A549 (cell line): ENCODE results near the gene SYNM. TPM values are rescaled to one million over a fixed set of nuclear protein-coding genes. Genes with fewer than 3 reads are reported as not detected.

ENCODE experiments used
- ATAC-seq, 2 experiments: fragments of 200-7000 bp in 1 of 2; fragments of >200 bp in 1 of 2; cut with Nextera tagmentation in 1 of 2; cut with Tn5 transposase in 1 of 2; 3 replicates each; pipeline versions ENCODE4 v1.8.0 to v1.9.1; 2018 to 2020; ENCODE audit warnings: mild to moderate bottlenecking in 1 of 2, moderate library complexity in 1 of 2
- CTCF ChIA-PET: fragments of 300-600 bp; sonication (Branson Sonifier 250); formaldehyde crosslinking; extraction: SDS; loops from one replicate; lab custom pipeline; 2021; ENCODE audit warnings: antibody characterized with exemption, inconsistent platforms; lab: Yijun Ruan, JAX
- POLR2A ChIA-PET: fragments of 350-600 bp; formaldehyde crosslinking; extraction: SDS; loops from one replicate; lab custom pipeline; 2021; ENCODE audit warnings: antibody characterized with exemption, inconsistent platforms; lab: Yijun Ruan, JAX
- DNase-seq, 2 experiments: peaks; one replicate each; pipeline versions ENCODE4 v3.0.0 to v3.0.0-alpha.2; 2011 to 2016; ENCODE audit warnings: low read depth in 1 of 2, low spot score in 1 of 2
- FAIRE-seq: peaks from 2 replicates; lab custom pipeline; 2011; peaks lifted over from hg19 to GRCh38; lab: Jason Lieb, UNC
- H3K27ac ChIP-seq, 2 experiments: fragments of >200 bp; sonication (Bioruptor Twin); formaldehyde crosslinking; 3 replicates each; pipeline ENCODE4 v1.5.1; 2016 to 2017
- H3K4me1 ChIP-seq: fragments of >200 bp; sonication (Bioruptor Twin); formaldehyde crosslinking; 3 replicates; pipeline ENCODE4 v1.6.1; 2016
- H3K4me2 ChIP-seq: fragments of >200 bp; sonication (Bioruptor Twin); formaldehyde crosslinking; 3 replicates; pipeline ENCODE4 v1.6.1; 2016
- H3K4me3 ChIP-seq: fragments of >200 bp; sonication (Bioruptor Twin); formaldehyde crosslinking; 3 replicates; pipeline ENCODE4 v1.5.1; 2016
- H3K9me3 ChIP-seq: fragments of >200 bp; sonication (Bioruptor Twin); formaldehyde crosslinking; 3 replicates; pipeline ENCODE4 v1.6.1; 2016
- CEBPB ChIP-seq, 2 experiments: fragments of >200 bp in 1 of 2; sonication (Bioruptor Twin) in 1 of 2; formaldehyde crosslinking in 1 of 2; IDR thresholded peaks; 2 replicates each; pipeline ENCODE4 v1.6.1; 2012 to 2016
- EHF ChIP-seq: fragments of 250-450 bp; sonication (Bioruptor Pico); IDR thresholded peaks from 2 replicates; pipeline ENCODE4 v1.5.0; 2020; ENCODE audit warnings: mild to moderate bottlenecking
- EHMT2 ChIP-seq: fragments of 200-600 bp; sonication (generic); IDR thresholded peaks from 2 replicates; pipeline ENCODE4 v1.6.1; 2016; ENCODE audit warnings: antibody characterized with exemption, low read depth, mild to moderate bottlenecking, moderate library complexity
- EP300 ChIP-seq, 2 experiments: fragments of >200 bp; sonication (Bioruptor Twin); formaldehyde crosslinking; IDR thresholded peaks; 2 replicates in 1 of 2; 3 replicates in 1 of 2; pipeline ENCODE4 v1.6.1; 2016 to 2017
- FOSB ChIP-seq: fragments of 250-450 bp; sonication (Bioruptor Pico); IDR thresholded peaks from 2 replicates; pipeline ENCODE4 v1.5.0; 2020; ENCODE audit warnings: mild to moderate bottlenecking, moderate library complexity
- FOSL2 ChIP-seq, 2 experiments: fragments of 450-650 bp in 1 of 2; fragments of >200 bp in 1 of 2; sonication (Bioruptor Twin) in 1 of 2; formaldehyde crosslinking; IDR thresholded peaks; 2 replicates each; pipeline versions ENCODE4 v1.5.0 to v1.6.1; 2016 to 2020; ENCODE audit warnings: mild to moderate bottlenecking in 1 of 2, moderate library complexity in 1 of 2
- GATA3 ChIP-seq: IDR thresholded peaks from 2 replicates; pipeline ENCODE4 v1.6.1; 2012; ENCODE audit warnings: borderline replicate concordance
- HOXA7 ChIP-seq: fragments of 250-450 bp; sonication (Bioruptor Pico); IDR thresholded peaks from 2 replicates; pipeline ENCODE4 v1.5.0; 2020; ENCODE audit warnings: mild to moderate bottlenecking, moderate library complexity
- HOXB13 ChIP-seq: fragments of 250-450 bp; sonication (Bioruptor Pico); IDR thresholded peaks from 2 replicates; pipeline ENCODE4 v1.5.0; 2020; ENCODE audit warnings: low read depth, mild to moderate bottlenecking, moderate library complexity
- JUNB ChIP-seq: fragments of >200 bp; sonication (Bioruptor Twin); formaldehyde crosslinking; IDR thresholded peaks from 2 replicates; pipeline ENCODE4 v1.6.1; 2016
- KDM1A ChIP-seq: fragments of 200-600 bp; sonication (generic); IDR thresholded peaks from 2 replicates; pipeline ENCODE4 v1.6.1; 2016; ENCODE audit warnings: low read depth, mild to moderate bottlenecking
- MAFK ChIP-seq: fragments of 450-650 bp; IDR thresholded peaks from 2 replicates; pipeline ENCODE4 v1.6.1; 2014; ENCODE audit not compliant: partially characterized antibody
- PHF8 ChIP-seq: fragments of 200-600 bp; sonication (generic); IDR thresholded peaks from 2 replicates; pipeline ENCODE4 v1.6.1; 2016; ENCODE audit warnings: low read depth, mild to moderate bottlenecking, antibody characterized with exemption, moderate library complexity, borderline replicate concordance
- POLR2A ChIP-seq: IDR thresholded peaks from 2 replicates; pipeline ENCODE4 v1.6.1; 2012; ENCODE audit warnings: mild to moderate bottlenecking, low read length
- RARB ChIP-seq: fragments of 250-450 bp; sonication (Bioruptor Pico); IDR thresholded peaks from 2 replicates; pipeline ENCODE4 v1.8.0; 2021; ENCODE audit warnings: mild to moderate bottlenecking, moderate library complexity
- RNF2 ChIP-seq: fragments of 200-600 bp; sonication (generic); IDR thresholded peaks from 2 replicates; pipeline ENCODE4 v1.6.1; 2016; ENCODE audit warnings: low read depth, mild to moderate bottlenecking, antibody characterized with exemption, moderate library complexity, borderline replicate concordance
- SMC3 ChIP-seq: fragments of >200 bp; sonication (Bioruptor Twin); formaldehyde crosslinking; IDR thresholded peaks from 3 replicates; pipeline ENCODE4 v1.6.1; 2018; ENCODE audit warnings: inconsistent platforms
- TP53 ChIP-seq: fragments of 250-450 bp; sonication (Bioruptor Pico); IDR thresholded peaks from 2 replicates; pipeline ENCODE4 v1.5.0; 2021; ENCODE audit warnings: mild to moderate bottlenecking, moderate library complexity
- ZNF302 ChIP-seq: fragments of 250-450 bp; sonication (Bioruptor Pico); IDR thresholded peaks from 2 replicates; pipeline ENCODE4 v1.9.0; 2021; ENCODE audit warnings: inconsistent platforms, mild to moderate bottlenecking, moderate library complexity
- ZSCAN20 ChIP-seq: fragments of 250-450 bp; sonication (Bioruptor Pico); IDR thresholded peaks from 2 replicates; pipeline ENCODE4 v1.8.0; 2022; ENCODE audit warnings: mild to moderate bottlenecking, moderate library complexity
- WGBS: methylation state at CpG from one replicate; pipeline ENCODE4 v1.1.6; 2017; ENCODE audit errors: missing lambda C conversion rate; 5-methylcytosine and 5-hydroxymethylcytosine counted together
- polyA plus RNA-seq, 4 experiments: library from polyadenylated mRNA; depleted of rRNA in 3 of 4; stranded (reverse); fragments of >200 nt; fragmentation: RNase III in 1 of 4; extraction: RNeasy Plus Mini Kit Qiagen cat#74134 plus additional on column Dnase treatment in 1 of 4; gene quantifications; 2 replicates in 3 of 4; 3 replicates in 1 of 4; pipeline ENCODE4 v1.2.3, GENCODE V29; 2011 to 2017
- TF ChIP-seq, protein P1 (sequence below): fragments of >200 bp; sonication (Bioruptor Twin); formaldehyde crosslinking; IDR thresholded peaks from 2 replicates; pipeline ENCODE4 v1.6.1; 2016
- TF ChIP-seq, protein P2 (sequence below): fragments of 150-350 bp; IDR thresholded peaks from 2 replicates; pipeline ENCODE4 v1.6.1; 2014; ENCODE audit warnings: low read depth, mild to moderate bottlenecking, low read length
- TF ChIP-seq, protein P3 (sequence below): IDR thresholded peaks from 2 replicates; pipeline ENCODE4 v1.6.1; 2012
- TF ChIP-seq, protein P4 (sequence below): fragments of 250-450 bp; sonication (Bioruptor Pico); IDR thresholded peaks from 2 replicates; pipeline ENCODE4 v1.5.0; 2020; ENCODE audit warnings: low read depth, mild to moderate bottlenecking, moderate library complexity
- TF ChIP-seq, protein P5 (sequence below): IDR thresholded peaks from 2 replicates; pipeline ENCODE4 v1.6.1; 2012; ENCODE audit warnings: low read depth, borderline replicate concordance
- TF ChIP-seq, protein P6 (sequence below): fragments of 250-450 bp; sonication (Bioruptor Pico); IDR thresholded peaks from 2 replicates; pipeline ENCODE4 v1.5.0; 2021; ENCODE audit warnings: mild to moderate bottlenecking, moderate library complexity, borderline replicate concordance

Gene SYNM
- polyA plus RNA-seq, 2 of the 4 experiments (the other 2 are of a cell fraction): 22.6 to 37.7 TPM

DNA sequence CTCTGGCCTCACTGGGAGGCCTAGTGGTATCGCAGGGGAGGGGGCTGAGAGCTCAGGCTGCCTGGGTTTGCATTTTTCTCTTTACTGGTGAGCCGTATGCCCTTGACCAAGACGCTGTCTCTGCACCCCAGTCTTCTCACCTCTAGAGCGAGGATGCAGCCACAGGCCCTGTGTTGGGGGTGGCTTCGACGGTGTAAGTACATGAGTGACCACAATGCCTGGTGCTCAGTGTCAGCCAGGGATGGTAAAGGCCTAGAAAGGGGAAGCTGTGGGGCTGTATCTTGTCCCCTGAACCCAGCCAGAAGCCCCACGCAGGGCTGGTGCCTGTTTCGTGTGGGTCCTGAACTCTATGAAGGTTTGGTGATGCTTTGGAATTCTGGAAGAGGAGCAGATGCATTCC is 19.8 kb downstream of the SYNM start:
- TF ChIP-seq EP300 (IDR thresholded peaks at IDR 0.05): no peak
- TF ChIP-seq, protein P1, sequence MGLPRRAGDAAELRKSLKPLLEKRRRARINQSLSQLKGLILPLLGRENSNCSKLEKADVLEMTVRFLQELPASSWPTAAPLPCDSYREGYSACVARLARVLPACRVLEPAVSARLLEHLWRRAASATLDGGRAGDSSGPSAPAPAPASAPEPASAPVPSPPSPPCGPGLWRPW: no peak
- no peak for TF ChIP-seq HOXB13 (CRISPR knock-in tag)
- TF ChIP-seq POLR2A: no peak
- TF ChIP-seq GATA3: no peak
- TF ChIP-seq, protein P2, sequence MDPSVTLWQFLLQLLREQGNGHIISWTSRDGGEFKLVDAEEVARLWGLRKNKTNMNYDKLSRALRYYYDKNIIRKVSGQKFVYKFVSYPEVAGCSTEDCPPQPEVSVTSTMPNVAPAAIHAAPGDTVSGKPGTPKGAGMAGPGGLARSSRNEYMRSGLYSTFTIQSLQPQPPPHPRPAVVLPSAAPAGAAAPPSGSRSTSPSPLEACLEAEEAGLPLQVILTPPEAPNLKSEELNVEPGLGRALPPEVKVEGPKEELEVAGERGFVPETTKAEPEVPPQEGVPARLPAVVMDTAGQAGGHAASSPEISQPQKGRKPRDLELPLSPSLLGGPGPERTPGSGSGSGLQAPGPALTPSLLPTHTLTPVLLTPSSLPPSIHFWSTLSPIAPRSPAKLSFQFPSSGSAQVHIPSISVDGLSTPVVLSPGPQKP: no peak
- TF ChIP-seq RNF2: no peak
- TF ChIP-seq, protein P3, sequence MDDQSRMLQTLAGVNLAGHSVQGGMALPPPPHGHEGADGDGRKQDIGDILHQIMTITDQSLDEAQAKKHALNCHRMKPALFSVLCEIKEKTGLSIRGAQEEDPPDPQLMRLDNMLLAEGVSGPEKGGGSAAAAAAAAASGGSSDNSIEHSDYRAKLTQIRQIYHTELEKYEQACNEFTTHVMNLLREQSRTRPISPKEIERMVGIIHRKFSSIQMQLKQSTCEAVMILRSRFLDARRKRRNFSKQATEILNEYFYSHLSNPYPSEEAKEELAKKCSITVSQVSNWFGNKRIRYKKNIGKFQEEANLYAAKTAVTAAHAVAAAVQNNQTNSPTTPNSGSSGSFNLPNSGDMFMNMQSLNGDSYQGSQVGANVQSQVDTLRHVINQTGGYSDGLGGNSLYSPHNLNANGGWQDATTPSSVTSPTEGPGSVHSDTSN: no peak
- TF ChIP-seq, protein P4, sequence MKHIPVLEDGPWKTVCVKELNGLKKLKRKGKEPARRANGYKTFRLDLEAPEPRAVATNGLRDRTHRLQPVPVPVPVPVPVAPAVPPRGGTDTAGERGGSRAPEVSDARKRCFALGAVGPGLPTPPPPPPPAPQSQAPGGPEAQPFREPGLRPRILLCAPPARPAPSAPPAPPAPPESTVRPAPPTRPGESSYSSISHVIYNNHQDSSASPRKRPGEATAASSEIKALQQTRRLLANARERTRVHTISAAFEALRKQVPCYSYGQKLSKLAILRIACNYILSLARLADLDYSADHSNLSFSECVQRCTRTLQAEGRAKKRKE (CRISPR knock-in tag): no peak
- TF ChIP-seq SMC3: no peak
- TF ChIP-seq PHF8: no peak
- TF ChIP-seq, protein P5, sequence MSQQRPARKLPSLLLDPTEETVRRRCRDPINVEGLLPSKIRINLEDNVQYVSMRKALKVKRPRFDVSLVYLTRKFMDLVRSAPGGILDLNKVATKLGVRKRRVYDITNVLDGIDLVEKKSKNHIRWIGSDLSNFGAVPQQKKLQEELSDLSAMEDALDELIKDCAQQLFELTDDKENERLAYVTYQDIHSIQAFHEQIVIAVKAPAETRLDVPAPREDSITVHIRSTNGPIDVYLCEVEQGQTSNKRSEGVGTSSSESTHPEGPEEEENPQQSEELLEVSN: no peak
- no peak for TF ChIP-seq FOSB (CRISPR knock-in tag)
- no peak for TF ChIP-seq HOXA7
- WGBS: 90% methylated on average over 8 of the region's 8 CpGs
- CTCF ChIA-PET: interaction anchor here (0.5 to 17.9 kb wide), 5 partner anchors 18 to 682 kb away, joined by 3 to 326 read pairs (median 5); partner anchors contain the start of gene SYNM
- peak; percentile 7 for FAIRE-seq
- POLR2A ChIA-PET: interaction anchor here (0.5 to 1.8 kb wide), 2 partner anchors 19 to 608 kb away, joined by 3 to 17 read pairs; partner anchors contain the start of genes LYSMD4 and SYNM
- Histone ChIP-seq H3K4me2 (peak overlapping the region; percentile 95), H3K4me3 (no peak overlapping the region), H3K4me1 (peaks cover 33% of the 10 kb centered on the region), H3K9me3 (no peaks in the 10 kb centered on the region), H3K27ac (peak overlapping the region; percentile 91 to 96)
- ATAC-seq: no peak
- no peak for DNase-seq

DNA sequence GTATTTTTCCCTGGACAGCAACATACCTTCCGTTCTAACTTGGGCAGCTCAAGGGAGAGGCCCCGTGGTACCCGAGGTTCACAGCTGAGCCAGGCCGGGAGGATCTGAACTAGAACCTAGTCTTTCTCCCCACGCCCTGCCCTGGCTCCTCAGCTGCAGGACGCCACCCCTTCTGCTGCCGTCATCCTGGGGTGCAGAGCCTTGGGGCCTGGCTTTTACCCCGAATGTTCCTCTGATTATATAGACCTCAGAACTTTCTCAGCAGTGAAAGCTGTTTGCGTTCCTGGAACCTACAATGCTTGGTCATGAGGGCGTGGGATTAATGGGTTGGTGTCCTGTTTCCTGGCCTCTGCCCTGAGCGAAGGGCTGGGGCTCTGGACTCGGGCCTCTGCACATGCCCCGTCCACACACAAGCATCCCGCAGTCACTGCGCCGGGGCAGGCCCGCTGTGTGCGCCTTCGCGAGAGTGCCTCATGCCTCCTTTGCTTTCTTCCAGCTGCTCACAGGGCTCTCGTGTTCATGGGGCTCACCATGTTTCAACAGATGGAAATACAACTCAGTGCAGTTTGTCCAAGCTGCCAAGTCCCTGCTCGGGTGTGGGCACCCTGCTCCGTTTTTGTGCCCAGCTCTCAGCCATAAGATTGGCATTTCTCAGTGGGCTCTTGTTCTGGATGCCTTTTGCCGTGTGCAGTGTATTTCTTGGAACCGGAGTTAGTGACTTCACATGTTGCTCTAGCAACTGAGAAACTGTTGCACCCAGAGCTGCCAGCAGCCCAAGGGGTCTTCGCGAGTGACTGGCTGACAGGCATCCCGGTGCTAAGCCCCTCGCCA is 20.4 kb downstream of the SYNM start:
- DNase-seq (no peak), FAIRE-seq (no peak), ATAC-seq (no peak)
- TF ChIP-seq RARB (CRISPR knock-in tag) (no peak), FOSL2 (IDR thresholded peaks at IDR 0.05) (no peak), FOSL2 (CRISPR knock-in tag; IDR thresholded peaks at IDR 0.05) (no peak), ZNF302 (no peak), JUNB (no peak), TP53 (no peak), MAFK (no peak), CEBPB (IDR thresholded peaks at IDR 0.05) (no peak), EHF (CRISPR knock-in tag) (no peak), EHMT2 (no peak), KDM1A (no peak), ZSCAN20 (CRISPR knock-in tag) (no peak)
- TF ChIP-seq, protein P6, sequence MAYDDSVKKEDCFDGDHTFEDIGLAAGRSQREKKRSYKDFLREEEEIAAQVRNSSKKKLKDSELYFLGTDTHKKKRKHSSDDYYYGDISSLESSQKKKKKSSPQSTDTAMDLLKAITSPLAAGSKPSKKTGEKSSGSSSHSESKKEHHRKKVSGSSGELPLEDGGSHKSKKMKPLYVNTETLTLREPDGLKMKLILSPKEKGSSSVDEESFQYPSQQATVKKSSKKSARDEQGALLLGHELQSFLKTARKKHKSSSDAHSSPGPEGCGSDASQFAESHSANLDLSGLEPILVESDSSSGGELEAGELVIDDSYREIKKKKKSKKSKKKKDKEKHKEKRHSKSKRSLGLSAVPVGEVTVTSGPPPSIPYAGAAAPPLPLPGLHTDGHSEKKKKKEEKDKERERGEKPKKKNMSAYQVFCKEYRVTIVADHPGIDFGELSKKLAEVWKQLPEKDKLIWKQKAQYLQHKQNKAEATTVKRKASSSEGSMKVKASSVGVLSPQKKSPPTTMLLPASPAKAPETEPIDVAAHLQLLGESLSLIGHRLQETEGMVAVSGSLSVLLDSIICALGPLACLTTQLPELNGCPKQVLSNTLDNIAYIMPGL (CRISPR knock-in tag): no peak
- TF ChIP-seq, protein P2: no peak
- ChIA-PET POLR2A (no interaction called here), CTCF (interaction anchor here (0.6 to 17.9 kb wide), 5 partner anchors 9 to 1746 kb away, joined by 3 to 326 read pairs (median 3); partner anchors contain the start of gene SYNM)
- WGBS: 90% methylated on average over 29 of the region's 29 CpGs
- Histone ChIP-seq H3K4me1 (peaks cover 33% of the 10 kb centered on the region), H3K9me3 (no peaks in the 10 kb centered on the region), H3K4me2 (peak overlapping the region; percentile 95; the same call in 2 of the 3 replicates), H3K4me3 (no peak overlapping the region), H3K27ac (peak overlapping the region; percentile 91 to 96)
